Keratinocyte (primary cell): ENCODE measurements around the gene FASLG.
"Not testable (repeated sequence)": the region's sequence is repeated elsewhere in the genome, so short reads cannot be mapped to it uniquely, and the experiment has no call there.

Experiments
- CTCF ChIP-seq, 3 experiments: IDR thresholded peaks in 1 of 3; conservative IDR thresholded peaks in 1 of 3; optimal IDR thresholded peaks in 1 of 3; 2 replicates in 2 of 3; 3 replicates in 1 of 3; pipeline versions ENCODE3 to v1.5.1; 2011; ENCODE audit warnings: low read length in 3 of 3, mild to moderate bottlenecking in 3 of 3, moderate library complexity in 2 of 3, control low read depth in 1 of 3, inconsistent platforms in 1 of 3; ENCODE audit not compliant: insufficient read depth in 2 of 3; ENCODE audit errors: extremely low read depth in 1 of 3
- EZH2 ChIP-seq: IDR thresholded peaks from one replicate; pipeline ENCODE4 v1.6.1; 2012; ENCODE audit warnings: inconsistent platforms, mild to moderate bottlenecking, low read length, moderate library complexity

GRCh38 chr1:172688428-172689085 is 29.7 kb downstream of the FASLG start:
- TF ChIP-seq CTCF (optimal IDR thresholded peaks at IDR 0.05 in 1 of 3, IDR thresholded peaks at IDR 0.05 in 1 of 3, conservative IDR thresholded peaks at IDR 0.05 in 1 of 3; ENCODE audit: extremely low read depth in 1 of 3, insufficient read depth in 2 of 3, low read length in 3 of 3); EZH2: not testable (repeated sequence)
